GM21367 (cell line): Measurements from ENCODE around the gene HMGCLL1.

Source experiments
- ATAC-seq: cut with Tn5 transposase; IDR thresholded peaks from one replicate; pipeline ENCODE4 v1.9.1; 2021; ENCODE audit not compliant: unreplicated experiment

Gene HMGCLL1

DNA sequence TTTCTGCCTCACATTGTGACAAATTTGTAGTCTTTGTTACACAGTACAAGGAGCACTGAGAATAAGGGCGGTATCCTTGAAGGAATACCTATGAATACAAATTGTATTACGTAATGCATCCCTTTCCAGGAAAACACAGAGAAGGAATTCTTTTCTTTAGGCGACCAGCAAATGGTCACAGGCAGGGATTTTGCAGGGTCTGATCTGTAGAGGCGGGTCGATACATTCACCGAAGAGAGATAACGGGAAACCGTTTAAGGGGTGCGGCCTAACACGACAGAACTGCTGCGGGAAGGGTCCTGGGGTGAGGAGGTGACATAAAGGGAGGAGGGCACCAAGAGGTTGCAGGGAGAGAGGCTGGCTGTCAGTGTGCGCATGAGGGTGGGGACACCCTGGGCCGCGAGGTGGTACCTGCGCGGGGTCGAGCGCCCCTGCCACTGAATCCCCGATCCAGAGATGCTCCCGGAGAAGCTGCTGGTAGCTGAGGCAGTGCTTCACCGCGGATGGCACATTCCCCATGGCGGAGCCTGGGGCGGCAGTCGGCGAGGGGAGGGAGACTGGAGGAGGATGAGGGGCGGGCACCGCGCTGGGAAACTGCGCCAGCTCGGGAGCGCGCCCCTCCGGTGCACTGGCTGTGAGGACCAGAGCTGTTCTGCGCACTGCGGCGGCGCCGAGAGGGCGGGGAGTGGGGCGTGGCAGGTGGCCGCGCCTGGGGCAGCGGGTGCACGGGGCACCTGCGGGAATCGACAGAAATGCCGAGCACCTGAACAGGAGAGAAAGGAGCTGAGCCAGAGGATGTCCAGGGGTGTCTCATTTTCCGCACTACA, at the start of gene HMGCLL1:
Gene HMGCLL1, minus strand, starts transcription at position 656 of the 827 bp plus-strand sequence. Its CDS starts 137 bp downstream, at position 519.
- ATAC-seq, result no peak

- no peak for ATAC-seq
These were observed 43.0 kb upstream of the HMGCLL1 start for GRCh38 chr6:55621993-55622392.

GRCh38 chr6:55621244-55621643, 42.3 kb upstream of the HMGCLL1 start:
- ATAC-seq, result no peak

DNA sequence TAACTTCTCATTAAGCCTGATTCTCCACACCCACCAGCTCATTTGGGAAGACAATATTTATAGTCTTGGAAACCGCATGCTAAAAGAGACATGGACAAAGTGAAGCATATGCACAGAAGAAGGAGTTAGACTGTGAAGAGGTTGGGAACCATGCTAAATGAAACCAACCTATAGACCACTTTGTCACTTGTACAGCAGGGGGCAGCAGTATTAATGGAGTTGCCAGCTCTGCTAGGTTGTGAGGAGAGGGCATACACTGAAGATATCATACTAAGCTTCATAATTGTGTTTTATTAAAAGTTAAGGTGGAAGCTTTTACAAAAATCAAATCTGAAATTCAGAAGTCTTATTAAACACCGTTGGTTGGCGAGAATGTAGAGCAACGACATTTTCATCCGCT, 38.3 kb upstream of the HMGCLL1 start:
- ATAC-seq, result no peak

- ATAC-seq, result no peak
These were observed 25.0 kb upstream of the HMGCLL1 start for GRCh38 chr6:55604021-55604420.

- no peak for ATAC-seq
These were observed 22.1 kb upstream of the HMGCLL1 start for GRCh38 chr6:55601120-55601519.

DNA sequence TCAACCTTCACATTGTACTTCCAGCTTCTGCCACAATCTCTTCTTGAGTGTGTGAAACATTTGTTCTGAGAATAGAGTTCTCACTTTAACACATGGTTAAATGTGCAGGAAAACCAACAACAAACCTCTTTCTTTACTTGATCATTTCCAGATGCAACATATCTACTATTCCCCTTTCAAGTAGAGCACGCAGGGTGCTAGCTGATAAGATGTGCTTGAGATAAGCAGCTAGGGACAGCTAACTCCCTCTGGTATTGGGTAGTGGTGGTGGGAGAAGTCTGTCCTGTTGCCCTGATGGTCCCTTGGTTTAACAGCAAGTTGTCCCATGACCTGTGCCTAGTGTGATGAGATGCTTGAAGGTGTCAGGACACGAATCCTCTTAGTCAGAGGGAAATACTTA, 15.4 kb upstream of the HMGCLL1 start:
- no peak for ATAC-seq

GRCh38 chr6:55584654-55585354, 5.8 kb upstream of the HMGCLL1 start:
- no peak for ATAC-seq

GRCh38 chr6:55576811-55577210, 2.2 kb downstream of the HMGCLL1 start:
- no peak for ATAC-seq

DNA sequence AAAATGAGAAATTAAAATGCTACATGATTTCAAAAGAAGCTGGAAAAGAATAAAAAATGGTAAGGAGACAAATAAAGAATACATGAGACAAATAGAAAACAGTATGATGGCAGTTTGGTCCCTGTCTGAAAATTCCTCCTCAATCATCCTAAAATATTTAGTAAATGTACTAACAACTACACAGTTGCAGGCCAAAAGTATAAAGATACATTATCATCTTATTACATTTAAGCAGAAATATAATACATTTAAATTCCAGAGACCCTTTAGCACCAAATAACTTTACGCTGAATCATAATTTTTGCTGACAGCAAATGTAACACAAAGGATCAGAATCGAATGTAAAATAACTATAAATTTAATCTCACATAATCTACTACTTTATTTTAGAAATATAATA, 4.4 kb downstream of the HMGCLL1 start:
- no peak for ATAC-seq

DNA sequence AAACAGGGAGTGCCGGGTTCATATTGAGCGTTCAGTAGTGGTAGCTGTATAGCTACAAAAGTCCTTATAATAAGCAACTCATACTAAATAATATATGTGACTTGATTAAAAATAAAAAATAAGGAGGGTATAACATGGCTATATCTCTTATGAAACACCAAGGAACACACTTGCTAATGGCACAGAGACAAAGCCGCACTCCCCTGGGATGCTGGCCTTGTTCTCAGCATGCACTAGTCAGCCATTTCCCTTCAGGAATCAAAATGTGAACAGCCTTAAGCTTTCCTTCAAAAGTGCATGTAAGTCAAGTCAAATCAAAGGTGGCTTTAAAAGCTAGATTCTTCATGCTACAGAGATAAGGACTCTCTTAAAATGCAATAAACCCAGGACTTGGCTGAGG, 9.4 kb downstream of the HMGCLL1 start:
- no peak for ATAC-seq

- ATAC-seq, result no peak
These were observed 10.1 kb downstream of the HMGCLL1 start for GRCh38 chr6:55568808-55569439.

DNA sequence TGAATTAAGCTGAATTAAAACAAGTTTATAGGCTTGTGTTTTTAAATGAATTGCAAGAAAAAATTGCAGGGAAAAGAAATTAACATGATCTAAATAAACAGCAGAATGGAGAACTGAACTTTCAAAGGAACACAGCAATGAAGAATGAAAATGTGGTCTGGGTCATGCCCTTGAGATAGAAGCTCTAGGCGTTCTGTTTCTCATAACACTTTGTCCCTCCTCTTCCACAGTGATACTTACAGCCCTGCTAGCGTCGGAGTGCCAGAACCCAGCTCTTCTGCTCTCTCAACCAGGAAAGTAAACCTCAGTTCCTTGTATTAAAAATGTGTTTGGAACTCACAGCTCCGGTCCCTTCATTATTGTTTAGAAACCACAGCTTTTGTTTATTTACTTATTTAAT, 11.4 kb downstream of the HMGCLL1 start:
- ATAC-seq, result no peak

GRCh38 chr6:55566036-55566710, 12.8 kb downstream of the HMGCLL1 start:
- no peak for ATAC-seq

GRCh38 chr6:55562318-55562717, 16.7 kb downstream of the HMGCLL1 start:
- no peak for ATAC-seq

DNA sequence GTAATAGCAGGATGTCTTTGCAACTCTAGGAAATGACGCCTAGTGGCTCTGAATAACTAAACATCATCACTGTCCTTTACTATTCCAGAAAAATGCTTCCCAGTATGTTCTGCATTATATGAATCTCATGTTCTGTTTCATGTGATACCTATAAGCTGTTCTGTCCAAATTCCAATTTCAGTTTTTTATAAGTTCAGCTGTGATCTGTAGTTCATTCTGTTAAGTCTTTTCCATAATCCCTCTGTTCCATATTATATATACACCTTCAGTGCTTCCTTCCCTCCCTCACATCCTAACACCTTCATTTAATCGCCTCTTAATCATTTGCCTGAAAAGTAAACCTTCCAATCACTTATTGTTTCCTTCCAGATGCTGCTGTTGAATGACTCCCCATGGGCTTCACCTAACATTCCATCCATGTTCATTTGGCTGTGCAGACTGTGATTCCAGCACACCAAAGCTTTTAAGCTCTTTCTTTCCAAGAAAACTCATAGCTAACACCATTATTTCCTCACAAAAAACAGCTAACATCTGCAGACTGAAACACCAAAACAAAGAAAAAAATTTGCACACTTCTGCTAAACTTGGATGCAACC, 18.6 kb downstream of the HMGCLL1 start:
- ATAC-seq, result no peak

DNA sequence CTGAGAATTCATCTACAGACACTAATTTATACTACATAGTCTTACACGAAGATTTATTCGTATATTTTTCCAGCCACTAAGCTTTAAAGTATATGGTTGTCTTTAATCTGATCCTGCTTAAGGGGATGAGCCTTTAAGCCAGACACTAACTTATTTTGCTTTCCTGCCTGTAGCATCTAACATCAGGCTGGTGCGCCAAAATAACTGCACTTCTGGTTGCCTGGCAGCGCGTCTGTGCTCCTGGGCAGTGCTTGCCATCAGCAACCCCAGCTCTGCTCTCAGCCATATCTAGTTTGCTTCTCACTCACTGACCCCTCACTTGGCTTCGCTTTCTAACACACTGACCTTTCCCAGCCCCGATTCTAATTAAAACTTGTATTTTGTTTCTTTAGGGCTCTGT, 21.8 kb downstream of the HMGCLL1 start:
- ATAC-seq, result no peak

- no peak for ATAC-seq
These were observed 33.2 kb downstream of the HMGCLL1 start for GRCh38 chr6:55545791-55546190.

- ATAC-seq, result no peak
These were observed 35.2 kb downstream of the HMGCLL1 start for GRCh38 chr6:55543633-55544309.

DNA sequence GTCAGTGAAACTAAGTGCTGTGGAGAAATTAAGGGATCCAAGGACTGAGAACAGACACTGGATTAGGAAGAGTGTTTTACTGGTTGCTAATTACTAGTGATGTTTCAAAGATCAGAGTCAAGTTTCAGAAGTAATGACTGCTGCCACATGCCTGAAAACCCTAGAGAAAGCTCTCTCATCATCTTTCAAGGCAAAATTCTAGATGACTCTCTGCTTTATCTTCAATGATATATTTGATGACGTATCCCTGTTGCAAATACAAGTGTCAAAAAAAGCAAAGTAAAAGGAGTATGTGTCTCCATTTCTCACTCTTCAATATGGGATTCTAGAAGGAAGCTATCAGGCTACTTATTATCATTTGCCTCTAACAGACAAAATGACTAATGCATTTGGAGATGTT, 38.0 kb downstream of the HMGCLL1 start:
- ATAC-seq, result no peak
